ENCODE data around the gene CAPN15. TPM values are rescaled to one million over a fixed set of nuclear protein-coding genes. Genes with fewer than 3 reads are reported as not detected.
"Not testable (repeated sequence)": the region's sequence is repeated elsewhere in the genome, so short reads cannot be mapped to it uniquely, and the experiment has no call there.

CAPN15 gene
- total RNA-seq, 1 donor from 2014 or later, result 60.1 TPM

DNA sequence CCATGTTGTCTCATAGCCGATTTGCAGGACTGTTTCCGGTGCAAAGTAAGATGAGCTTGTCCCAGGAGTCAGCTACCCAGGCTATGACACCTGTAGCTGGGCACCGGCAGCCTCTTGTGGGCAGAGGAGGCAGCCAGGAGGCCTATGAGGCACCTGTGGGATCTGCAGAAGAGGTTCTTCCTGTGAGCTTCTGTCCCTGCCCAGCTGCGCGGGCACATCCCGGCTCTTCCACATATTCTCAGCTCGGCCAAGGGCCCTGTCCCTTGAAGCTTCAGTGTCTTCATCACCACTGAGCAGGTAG, 21.3 kb upstream of the CAPN15 start:
- no peak for DNase-seq (ENCODE audit: low spot score)

DNA sequence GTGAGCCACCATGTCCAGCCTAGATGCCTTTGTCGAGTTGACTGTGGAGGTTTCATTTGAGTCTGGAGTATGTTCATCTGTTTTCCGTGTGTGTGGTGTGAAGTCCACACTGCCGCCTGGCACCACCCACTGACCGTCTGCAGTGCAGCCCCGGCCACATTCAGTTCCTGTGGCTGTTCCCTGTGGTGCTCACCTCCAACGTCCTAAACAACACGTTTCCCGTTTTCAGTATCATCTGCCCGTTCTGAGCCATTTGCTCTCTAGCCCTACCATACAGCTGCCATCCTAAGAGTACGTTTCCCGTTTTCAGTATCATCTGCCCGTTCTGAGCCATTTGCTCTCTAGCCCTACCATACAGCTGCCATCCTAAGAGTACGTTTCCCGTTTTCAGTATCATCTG, 20.0 kb upstream of the CAPN15 start:
- DNase-seq (ENCODE audit: low spot score), result not testable (repeated sequence)

- no peak for DNase-seq (ENCODE audit: low spot score)
Measured at GRCh38 chr16:507996-508395, 19.5 kb upstream of the CAPN15 start.

DNA sequence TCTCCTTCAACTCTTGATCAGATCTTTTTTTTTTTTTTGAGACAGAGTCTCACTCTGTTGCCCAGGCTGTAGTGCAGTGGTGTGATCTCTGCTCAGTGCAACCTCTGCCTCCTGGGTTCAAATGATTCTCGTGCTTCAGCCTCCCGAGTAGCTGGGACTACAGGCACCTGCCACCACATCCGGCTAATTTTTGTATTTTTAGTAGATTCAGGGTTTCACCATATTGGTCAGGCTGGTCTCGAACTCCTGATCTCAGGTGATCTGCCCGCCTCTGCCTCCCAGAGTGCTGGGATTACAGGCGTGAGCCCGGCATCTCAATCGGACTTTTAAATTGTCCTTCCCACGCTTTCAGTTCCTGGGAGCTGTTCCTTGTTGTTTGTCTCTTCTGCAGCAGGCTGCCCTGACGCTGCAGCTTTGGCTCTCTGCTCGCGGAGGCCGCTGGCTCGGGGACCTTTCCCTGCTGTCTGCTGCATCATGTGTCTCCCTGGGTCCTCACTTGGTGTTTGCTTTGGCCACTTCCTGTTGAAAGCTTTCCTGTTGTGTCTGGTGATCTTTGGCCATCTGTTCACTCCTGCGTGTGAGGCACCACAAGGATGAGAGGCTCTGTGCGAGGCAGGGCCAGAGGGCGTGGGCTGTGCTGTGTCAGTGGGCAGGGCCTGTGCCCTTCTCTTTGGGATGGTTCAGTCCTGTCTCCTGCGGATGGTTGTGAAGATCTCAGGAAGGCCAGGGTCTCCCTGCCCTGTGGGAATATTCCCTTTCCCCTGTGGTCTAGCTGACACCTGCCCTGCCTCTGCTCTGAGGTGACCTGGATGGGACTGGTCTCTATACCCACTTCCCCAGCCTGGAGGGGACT, 18.4 kb upstream of the CAPN15 start:
- no peak for DNase-seq (ENCODE audit: low spot score)

- DNase-seq (ENCODE audit: low spot score), result no peak
Measured at GRCh38 chr16:510066-510825, 17.3 kb upstream of the CAPN15 start.

DNA sequence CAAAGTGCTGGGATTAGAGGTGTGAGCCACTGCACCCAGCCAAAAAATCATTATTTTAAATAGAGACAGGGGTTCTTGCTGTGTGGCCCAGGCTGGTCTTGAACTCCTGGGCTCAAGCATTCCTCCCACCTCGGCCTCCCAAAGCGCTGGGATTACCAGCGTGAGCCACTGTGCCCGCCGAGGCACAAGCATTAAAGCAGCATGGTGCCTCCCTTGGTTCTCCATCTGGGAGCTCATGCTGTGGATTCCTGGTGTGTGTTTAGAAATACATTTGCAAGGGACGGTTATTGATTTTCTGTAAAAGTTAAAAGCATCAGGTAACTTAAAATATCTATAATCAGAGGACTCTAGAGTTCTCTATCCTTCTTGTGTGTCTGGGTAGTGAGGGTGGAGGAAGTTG, 14.7 kb upstream of the CAPN15 start:
- no peak for DNase-seq (ENCODE audit: low spot score)

DNA sequence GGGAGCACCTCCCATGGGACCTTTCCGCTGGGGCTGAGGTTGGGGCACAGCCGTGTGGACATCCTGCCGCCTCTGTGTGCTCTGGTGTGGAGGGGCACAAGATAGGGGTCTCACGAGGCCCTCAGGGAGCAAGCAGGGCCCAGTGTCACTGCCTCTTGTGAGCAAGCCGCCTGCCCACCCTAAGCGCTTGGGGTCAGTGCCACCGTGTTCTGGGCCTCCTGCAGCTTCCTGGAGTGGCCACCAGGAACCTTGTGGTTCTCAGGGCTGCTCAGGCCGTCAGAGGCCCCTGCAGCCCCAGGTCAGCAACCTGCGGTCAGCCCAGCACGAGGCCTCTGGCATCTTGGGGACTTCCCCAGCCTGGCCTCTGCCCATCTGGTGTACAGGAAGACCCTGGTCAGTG, 13.6 kb upstream of the CAPN15 start:
- DNase-seq (ENCODE audit: low spot score), result no peak

DNA sequence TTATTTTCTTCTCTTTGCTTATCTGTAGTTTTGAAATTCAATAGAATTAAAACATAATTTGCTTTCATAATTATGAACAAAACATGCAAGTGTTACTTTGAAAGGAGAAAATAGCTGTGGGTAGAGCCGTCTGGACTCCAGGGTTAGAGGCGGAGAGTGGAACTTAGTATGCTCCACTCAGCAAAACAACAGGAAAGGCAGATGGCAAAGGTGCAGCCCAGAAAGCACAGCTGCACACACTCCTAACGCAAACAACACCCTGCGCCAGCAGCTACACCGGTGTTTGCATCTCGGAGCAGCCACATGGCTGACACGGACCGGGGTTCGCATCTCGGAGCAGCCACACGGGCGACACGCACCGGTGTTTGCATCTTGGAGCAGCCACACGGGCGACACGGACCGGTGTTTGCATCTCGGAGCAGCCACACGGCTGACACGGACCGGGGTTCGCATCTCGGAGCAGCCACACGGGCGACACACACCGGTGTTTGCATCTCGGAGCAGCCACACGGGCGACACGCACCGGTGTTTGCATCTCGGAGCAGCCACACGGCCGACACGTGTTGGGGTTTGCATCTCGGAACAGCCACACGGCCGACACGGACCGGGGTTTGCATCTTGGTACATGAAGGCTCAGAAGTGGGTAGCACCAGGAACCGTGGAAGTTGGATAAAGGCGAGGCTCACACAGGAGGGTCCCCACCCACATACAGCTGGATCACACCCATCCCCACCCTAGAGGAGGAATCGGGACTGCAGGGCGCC, 12.2 kb upstream of the CAPN15 start:
- DNase-seq (ENCODE audit: low spot score), result no peak

DNA sequence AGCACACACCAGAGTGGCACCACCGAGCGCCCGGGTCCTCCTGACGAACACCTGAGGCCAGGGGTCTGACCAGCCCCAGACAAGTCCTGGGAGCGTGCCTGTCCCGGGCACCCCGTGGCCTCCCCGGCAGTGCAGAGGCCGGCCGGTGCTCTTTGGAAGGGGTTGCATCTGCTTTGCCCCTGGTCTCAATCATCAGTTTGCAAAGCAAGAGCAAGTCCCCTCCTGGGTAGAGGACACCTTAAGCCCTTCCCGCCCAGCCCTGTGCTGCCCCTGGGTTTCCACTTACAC, 11.6 kb upstream of the CAPN15 start:
- no peak for DNase-seq (ENCODE audit: low spot score)

DNA sequence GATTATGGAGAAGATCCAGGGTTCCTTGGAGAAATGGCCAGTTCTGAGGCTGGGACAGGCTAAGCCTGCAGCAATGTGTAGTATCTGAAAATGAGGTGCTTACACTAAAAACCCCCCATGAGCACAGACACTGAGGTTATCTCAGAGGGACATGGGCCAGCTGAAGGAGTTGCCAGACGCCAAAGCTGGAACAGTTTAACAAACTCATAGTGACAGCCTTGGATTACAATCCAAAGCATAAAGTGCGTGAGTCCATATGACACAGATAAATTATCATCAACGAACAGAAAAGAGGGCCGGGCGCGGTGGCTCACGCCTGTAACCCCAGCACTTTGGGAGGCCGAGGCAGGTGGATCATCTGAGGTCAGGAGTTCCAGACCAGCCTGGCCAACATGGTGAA, 11.2 kb upstream of the CAPN15 start:
- no peak for DNase-seq (ENCODE audit: low spot score)

DNA sequence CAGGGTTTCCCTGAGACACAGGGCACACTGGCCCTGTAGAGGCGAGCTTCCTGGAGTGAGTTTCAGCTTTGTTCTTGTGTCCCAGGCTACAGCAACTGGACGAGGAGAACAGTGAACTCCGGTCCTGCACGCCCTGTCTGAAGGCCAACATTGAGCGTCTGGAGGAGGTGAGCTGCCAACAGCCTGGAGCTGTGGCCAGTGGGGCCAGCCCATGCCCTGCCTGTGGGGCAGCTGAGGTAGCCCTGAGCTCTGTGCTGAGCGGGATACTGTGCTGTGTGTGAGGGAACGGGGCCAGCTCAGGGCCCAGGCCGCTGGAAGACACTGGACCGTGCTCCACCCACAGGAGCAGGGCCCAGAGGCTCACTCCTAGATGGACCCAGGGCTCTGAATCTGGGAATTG, 8.7 kb upstream of the CAPN15 start:
- no peak for DNase-seq (ENCODE audit: low spot score)

DNA sequence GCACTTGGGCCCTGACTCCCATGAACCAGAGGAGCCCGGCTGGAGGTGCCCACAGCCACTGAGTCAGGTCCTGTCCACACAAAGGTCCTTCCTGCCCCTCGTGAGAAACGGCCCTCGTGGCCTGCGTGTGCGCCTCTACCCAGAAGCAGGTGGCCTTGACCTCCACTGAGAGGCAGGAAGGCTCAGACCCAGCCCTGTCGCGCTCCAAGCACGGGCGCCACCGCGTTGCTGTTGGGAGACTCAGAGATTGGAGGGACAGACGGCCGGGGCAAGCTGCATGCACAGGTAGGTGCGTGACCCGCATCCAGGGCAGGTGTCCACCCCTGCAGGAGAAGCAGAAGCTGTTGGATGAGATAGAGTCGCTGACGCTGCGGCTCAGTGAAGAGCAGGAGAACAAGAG, 8.1 kb upstream of the CAPN15 start:
- no peak for DNase-seq (ENCODE audit: low spot score)

DNA sequence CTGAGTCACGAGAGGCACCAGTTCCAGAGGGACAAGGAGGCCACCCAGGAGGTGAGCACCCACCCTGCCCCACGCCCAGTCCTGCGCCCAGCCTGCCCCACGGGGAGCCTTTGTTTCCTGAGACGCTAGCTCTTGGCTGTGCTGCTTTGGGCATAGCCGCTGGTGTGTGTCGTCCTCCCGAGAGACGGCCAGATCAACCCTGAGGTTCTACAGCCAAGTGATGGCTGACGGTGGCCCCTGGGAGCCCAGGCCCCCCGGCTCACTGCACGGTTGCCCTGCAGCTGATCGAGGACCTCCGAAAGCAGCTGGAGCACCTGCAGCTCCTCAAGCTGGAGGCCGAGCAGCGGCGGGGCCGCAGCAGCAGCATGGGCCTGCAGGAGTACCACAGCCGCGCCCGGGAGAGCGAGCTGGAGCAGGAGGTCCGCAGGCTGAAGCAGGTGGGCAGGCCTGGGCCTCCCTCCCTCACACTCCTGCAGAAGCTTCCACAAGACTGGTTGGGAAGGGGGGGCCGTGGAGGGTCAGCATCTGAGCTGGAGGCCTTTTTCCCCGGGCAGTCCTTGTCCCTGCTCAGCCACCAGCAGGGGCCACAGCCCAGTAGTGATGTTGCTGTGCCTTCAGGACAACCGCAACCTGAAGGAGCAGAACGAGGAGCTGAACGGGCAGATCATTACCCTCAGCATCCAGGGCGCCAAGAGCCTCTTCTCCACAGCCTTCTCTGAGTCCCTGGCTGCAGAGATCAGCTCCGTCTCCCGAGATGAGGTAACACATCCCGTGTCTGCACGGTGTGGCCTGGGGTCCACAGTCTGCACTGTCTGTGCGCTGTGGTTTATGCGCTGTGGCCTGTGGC, 7.4 kb upstream of the CAPN15 start:
- DNase-seq (ENCODE audit: low spot score), result no peak

- no peak for DNase-seq (ENCODE audit: low spot score)
Measured at GRCh38 chr16:520847-521246, 6.7 kb upstream of the CAPN15 start.

DNA sequence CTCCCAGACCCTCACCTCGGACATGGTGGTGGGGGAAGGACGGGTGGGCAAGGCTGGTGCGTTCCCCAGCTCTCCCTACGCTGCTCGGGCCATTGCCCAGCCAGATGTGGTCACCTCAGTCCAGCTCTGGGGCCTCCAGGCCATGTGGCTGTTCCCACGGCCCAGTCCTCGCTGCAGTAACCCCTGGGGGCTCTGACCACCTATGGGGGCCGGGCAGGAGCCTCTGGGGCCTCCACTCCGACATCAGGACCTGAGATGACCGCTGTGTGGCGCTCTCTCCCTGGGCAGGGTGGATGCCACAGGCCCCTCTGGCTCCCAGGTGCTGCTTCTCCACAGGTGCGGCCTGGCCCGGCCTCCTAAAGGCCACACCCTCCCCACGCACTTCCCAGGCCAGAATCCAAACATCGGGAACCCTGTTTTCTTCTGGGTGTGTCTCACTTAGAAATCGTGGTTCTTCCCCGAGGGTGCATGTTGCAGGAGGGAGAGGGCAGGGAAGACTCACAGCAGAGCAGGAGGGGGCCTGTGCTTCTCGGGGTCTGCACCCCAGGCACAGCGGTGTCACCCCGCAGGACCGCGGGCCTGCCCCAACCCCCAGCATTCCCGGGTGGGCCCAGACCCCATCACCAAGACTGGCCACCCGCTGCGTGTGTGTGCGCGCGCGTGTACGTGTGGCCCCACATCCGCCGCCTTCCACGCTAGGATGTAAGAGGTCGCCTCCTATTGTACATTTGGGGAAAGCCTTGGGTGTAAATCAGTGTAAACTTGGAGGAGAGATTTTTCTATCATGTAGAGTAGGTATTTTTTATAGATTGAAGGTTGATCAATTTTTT, 5.9 kb upstream of the CAPN15 start:
- DNase-seq (ENCODE audit: low spot score), result no peak

GRCh38 chr16:522320-523096, 5.0 kb upstream of the CAPN15 start:
- no peak for DNase-seq (ENCODE audit: low spot score)

- no peak for DNase-seq (ENCODE audit: low spot score)
Measured at GRCh38 chr16:523097-523741, 4.3 kb upstream of the CAPN15 start.

GRCh38 chr16:524274-525040, 3.1 kb upstream of the CAPN15 start:
- DNase-seq (ENCODE audit: low spot score), result no peak

DNA sequence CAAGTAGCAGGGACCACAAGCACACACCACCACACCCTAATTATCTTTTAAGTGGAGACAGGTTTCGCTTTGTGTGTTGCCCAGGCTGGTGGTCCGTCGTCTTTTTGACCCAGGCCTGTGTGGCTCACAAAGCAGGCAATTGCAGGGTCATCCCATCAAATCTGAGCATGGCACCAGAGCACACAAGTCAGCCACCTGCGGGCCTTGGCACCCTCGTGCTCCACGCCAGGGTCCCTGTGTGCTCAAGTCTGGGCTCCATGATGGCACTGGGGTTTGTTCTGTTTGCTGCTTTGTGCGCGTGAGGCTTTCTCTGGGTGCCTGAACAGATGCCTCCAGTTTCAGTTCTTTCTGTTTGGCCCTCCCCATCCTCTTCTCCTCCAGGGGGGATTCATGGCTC, 2.4 kb upstream of the CAPN15 start:
- DNase-seq (ENCODE audit: low spot score), result no peak
